Adipose tissue (tissue), 3 donors: ENCODE measurements around the gene NFKB1. TPM values are rescaled to one million over a fixed set of nuclear protein-coding genes. Genes with fewer than 3 reads are reported as not detected.

Experiments
- H3K27ac ChIP-seq: one replicate; pipeline ENCODE4 v1.5.1; 2013; ENCODE audit warnings: low read depth, low read length
- WGBS, 3 donors: extraction: QIAGEN DNeasy Blood & Tissue Kit; methylation state at CpG; one replicate each; pipeline ENCODE4 v1.1.7; 2013; 5-methylcytosine and 5-hydroxymethylcytosine counted together
- polyA plus RNA-seq, 3 donors: library from polyadenylated mRNA; stranded (reverse); fragments of 200-250 nt; gene quantifications; one replicate each; pipeline ENCODE4 v1.2.3, GENCODE V29; 2013
- donor health status: healthy with polysubstance abuse.
- donor health status: Bipolar disorder and iron deficiency.
- donor health status: healthy.

The NFKB1 gene
- polyA plus RNA-seq, 3 donors = 9.2 to 57.0 (median 22.9) TPM

DNA sequence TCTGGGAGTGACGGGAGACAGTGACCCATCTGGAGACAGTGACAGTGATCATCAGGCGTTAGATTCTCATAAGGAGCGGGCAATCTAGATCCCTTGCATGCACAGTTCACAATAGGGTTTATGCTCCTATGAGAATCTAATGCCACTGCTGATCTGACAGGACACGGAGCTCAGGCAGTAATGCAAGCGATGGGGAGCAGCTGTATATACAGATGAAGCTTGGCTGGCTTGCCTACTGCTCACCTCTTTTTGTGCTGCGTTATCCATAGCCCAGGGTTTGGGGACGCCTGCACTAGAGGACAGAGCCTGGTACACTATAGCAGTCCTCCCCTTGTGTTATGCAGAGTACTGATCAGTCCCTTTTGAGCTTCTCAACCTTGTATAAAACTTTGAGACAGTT is 23.5 kb downstream of the NFKB1 start:
- 97 to 99% (median 98%) methylated on average over 7 of the region's 7 CpGs for WGBS, 3 donors

DNA sequence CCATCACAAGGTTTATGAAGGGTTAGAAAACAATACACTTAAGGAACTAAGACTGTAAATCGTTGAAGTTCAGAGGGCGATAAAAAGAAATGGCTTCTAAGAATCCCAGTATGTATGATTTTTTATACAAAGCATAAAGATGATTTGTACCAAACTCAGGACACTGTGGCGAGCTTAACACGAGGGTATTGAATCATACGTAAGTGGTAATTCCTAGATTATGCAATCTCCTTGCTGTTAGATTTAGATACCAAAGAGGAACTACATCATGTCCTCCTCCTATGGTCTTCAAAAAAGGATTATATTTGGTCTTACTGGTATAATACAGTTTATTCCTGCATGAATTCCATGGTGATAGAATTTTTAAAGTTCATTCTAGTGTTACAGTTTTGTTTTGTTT is 23.9 kb downstream of the NFKB1 start:
- 63 to 86% (median 66%) methylated on average over 5 of the region's 5 CpGs for WGBS, 3 donors
- no peak overlapping the region for H3K27ac ChIP-seq

More for the DNA sequence above, 23.5 kb downstream of the NFKB1 start:
- H3K27ac ChIP-seq = no peak overlapping the region

DNA sequence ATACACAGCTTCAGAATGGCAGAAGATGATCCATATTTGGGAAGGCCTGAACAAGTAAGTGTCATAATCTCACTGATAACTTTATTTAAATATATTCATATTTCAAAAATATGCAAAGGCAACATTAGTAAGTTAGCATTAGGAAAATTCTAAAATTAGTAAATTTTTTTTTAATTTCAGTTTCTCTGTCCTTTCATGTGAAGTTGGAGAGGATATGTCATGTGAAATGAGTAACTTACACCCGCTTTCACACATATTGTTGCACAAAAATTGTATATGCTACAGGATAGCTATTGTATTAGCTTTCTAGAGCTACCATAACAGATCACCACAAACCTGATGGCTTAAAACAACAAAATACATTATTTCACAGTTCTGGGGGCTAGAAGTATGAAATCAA is 24.3 kb downstream of the NFKB1 start:
- no peak overlapping the region for H3K27ac ChIP-seq
- 95 to 98% (median 97%) methylated on average over 1 of the region's 1 CpG for WGBS, 3 donors

DNA sequence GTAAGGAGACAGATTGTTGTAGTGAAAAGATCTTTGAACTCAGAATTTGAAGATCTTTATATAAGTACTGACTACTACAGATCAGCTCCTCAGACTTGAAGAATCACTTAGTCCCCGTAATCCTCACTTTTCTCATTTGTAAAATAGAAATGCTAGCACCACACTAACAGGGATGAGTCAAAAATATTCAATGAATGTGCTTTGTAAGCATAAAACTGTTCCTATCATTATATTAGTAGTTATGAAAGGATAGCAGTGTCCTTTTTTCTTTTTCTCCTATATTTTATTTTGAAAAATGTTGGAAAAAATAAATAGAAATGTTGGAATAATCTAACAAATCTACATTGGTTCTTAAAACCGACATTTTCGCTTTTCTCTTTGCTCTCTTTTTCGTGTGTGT is 25.4 kb downstream of the NFKB1 start:
- H3K27ac ChIP-seq = no peak overlapping the region
- 89 to 94% (median 89%) methylated on average over 4 of the region's 4 CpGs for WGBS, 3 donors

DNA sequence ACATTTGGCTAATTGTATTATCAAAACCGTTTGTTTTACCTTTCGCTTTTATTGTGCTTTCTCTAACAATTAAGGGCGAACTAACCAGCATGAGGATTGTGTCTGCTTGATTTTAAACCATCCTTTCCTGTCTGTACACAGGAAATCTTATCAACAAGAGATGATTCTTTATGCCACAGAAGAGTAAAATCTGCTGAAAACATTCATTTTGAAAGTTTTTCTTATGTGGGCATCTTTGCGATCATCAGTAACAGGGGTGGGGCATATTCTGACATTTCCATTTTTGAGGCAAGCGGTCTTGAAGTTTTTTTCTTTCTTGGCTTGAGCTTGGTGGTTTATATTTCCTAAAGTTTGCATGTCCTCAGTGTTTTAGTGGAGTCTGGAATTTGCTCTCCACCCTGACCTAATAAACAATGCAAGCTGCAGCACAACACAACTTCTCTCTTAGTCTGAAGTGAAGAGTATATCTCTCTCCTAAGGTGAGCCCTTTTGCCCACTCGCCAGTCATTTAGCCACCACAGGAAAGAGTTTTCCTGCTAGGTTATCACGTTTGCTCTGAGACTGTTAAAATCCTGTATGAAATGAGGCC is 26.6 kb downstream of the NFKB1 start:
- 67 to 81% (median 68%) methylated on average over 7 of the region's 7 CpGs for WGBS, 3 donors

DNA sequence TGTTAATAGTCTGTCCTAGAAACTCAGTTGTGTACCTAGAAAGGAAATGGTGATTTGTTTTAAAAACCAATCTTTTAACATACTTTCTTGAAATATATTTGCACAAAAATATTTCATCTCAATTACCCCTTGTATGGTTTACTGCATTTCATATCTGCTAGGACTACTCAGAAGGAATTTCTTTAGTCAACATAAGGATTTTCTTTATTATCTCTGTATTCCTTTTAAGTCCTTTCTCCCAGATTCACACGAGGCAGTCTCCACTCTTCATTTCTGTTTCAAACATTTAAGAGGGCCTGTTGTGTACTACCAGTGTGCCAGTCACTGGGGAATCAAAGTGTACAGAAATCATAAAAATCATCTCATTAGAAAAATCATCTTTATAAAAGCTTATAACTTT is 28.8 kb downstream of the NFKB1 start:
- WGBS, 3 donors = 59 to 86% (median 69%) methylated on average over 1 of the region's 1 CpG

More for the DNA sequence above, 26.6 kb downstream of the NFKB1 start:
- no peak overlapping the region for H3K27ac ChIP-seq

DNA sequence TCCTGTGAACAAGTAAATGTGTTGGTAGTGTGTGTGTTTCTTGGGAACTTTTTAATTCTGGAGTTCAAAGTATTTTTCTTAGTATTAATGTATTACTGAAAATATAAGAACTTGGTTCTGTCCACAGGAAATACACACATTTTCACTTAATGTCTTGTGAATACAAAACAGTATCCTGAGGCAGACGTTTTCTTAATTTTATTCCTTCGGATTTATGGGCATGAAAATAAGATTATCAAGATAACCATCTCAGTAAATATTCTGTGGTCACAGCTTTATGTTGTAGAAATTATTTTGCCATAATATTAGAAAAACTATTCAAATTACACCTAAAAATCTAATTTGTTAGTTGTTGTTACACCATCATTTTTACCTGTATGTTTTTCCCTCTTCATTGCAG is 29.8 kb downstream of the NFKB1 start:
- 87 to 91% (median 90%) methylated on average over 2 of the region's 2 CpGs for WGBS, 3 donors
- no peak overlapping the region for H3K27ac ChIP-seq

More for the DNA sequence above, 28.8 kb downstream of the NFKB1 start:
- H3K27ac ChIP-seq = no peak overlapping the region

DNA sequence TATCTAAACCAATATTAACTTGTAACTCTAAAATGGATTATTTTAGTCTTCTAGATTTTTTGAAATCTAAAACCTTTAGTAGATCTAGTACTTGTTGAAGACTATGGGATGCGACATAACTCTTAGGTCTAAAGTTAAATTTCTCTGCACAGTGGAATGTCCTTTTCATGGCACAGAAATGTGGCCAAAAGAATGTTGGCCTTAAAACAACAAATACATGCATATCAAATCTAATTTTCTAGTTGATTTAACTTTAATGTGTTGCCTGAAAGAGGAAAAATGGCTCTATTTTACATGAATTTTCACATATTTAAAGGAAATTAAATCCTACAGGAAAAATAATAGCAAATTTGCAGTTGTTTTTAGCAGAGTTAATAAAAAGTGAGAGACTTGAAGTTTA is 30.3 kb downstream of the NFKB1 start:
- WGBS, 3 donors = 92 to 96% (median 94%) methylated on average over 1 of the region's 1 CpG
- H3K27ac ChIP-seq = no peak overlapping the region

DNA sequence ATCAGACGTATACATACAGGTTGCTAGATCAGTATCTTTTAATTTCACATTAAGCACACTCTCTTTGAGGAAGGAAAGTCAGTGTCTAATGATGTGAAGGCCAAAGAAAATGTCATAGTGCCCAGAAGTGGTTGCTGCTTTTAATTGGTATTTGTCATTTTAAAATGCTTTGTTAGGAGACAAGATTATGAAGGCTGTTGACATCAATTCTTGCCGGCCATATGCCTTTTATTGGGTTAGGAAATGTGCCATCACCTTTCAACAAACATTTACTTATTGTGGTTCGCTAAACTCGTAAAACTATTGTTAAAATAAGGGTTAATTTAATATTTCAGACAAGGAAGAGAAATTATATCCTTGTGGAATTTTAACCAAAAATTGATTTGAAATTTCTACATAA is 32.2 kb downstream of the NFKB1 start:
- 68 to 92% (median 91%) methylated on average over 4 of the region's 4 CpGs for WGBS, 3 donors
- no peak overlapping the region for H3K27ac ChIP-seq

DNA sequence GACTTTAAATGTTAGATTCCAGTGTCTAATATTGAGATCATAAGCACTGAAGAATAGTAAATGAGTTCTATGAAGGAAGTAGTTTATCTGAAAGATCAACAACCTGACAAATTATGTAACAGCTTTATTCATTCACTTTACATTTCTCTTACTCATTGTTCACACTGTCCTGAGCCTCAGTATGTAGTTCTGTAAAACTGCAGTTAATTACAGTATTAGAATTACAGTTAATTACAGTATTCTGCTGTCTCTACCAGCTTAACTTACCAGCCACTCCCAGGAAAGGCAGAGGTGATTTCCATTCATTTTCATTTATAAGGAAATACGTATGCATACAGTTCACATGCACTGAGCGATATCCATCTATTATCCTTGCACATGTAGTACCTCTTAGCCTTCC is 32.7 kb downstream of the NFKB1 start:
- WGBS, 3 donors = 91 to 97% (median 93%) methylated on average over 2 of the region's 2 CpGs
- H3K27ac ChIP-seq = no peak overlapping the region

DNA sequence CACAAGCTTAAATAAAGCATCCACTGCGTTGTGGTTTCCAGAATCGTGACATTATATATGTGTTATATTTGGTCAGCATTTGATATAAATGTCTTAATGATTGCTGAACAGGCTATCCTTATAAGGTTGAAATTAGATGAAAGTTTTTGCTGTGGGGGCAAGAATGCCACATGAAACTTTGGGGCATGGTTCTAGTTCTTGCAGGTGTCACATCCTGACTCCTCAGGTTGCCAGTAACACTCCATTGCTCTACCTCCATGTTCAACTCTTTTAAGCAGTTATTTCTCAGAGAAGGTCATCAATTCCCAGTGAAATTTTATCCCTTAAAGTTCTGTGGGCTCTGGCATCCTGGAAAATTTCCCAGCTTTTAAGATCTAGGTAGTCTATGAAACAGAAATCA is 33.7 kb downstream of the NFKB1 start:
- WGBS, 3 donors = 88 to 97% (median 96%) methylated on average over 2 of the region's 2 CpGs
- H3K27ac ChIP-seq = no peak overlapping the region

DNA sequence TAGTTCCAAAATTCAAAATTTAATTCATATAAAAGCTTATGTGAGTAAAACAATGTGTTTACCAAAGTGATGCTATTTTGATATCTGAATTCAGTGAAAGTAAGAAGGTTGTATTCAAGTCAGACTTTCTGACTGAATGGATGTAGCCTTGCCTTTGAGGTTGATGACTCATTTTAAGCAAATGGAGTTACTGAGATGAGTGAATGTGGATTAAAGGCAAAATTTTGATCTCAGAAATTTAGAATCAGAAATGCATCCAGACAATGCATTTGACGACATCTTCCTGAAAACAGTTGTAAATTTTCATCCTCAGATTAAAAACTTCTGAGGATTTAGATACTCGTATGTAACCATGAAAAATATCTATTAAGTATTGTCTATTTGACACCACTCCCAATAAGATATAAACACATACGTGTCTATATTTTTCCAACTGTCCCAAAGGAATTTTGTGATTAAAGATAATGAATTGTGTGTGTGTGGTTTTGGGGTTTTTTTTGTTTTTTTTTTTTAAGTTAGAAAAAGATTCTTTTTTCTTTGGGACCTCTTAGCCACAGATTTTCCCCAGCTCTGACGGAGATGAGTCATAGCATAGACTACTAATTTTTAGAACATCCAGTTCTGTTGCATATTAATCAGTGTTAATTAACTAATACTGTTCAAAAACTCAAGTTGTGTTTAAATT is 34.4 kb downstream of the NFKB1 start:
- WGBS, 3 donors = 83 to 90% (median 87%) methylated on average over 4 of the region's 4 CpGs
- H3K27ac ChIP-seq = no peak overlapping the region

DNA sequence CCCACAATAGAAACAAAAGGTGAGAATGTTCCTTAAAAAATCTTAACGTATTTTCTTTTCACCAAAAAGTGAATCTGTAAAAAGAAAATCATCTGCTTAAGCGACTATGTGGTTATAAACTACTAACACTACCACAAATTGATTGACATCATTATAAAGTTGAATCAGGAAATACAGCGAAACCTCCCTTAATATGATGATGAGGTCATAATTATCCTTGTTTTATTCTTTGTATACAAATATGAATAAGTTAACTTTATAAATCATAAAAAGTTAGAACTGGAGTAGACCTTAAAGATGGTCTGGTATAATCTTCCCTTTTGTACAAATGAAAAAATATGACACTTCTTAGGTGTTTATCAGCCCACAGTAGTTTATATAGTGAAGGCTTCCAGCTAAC is 35.6 kb downstream of the NFKB1 start:
- H3K27ac ChIP-seq = no peak overlapping the region
- WGBS, 3 donors = 93 to 94% (median 94%) methylated on average over 3 of the region's 3 CpGs

DNA sequence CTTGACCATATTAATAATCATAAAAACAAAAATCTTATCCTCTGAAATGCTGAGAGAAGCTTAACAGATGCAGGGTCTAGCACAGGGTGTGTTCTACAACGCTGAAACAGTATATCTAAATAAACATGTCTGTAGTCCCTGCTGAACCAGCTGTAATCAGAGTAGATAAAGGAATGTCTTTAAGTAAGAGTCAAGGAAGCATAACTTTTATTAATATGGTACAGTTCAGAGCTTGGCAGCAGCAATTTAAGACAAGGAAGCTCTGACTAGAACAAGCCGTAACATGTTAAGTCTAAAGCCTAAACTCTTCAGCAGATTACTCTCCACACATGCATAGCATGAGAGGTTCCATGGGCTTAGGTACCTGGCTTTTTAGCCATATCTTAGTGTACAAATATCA is 36.1 kb downstream of the NFKB1 start:
- 64 to 84% (median 80%) methylated on average over 2 of the region's 2 CpGs for WGBS, 3 donors
- H3K27ac ChIP-seq = no peak overlapping the region

DNA sequence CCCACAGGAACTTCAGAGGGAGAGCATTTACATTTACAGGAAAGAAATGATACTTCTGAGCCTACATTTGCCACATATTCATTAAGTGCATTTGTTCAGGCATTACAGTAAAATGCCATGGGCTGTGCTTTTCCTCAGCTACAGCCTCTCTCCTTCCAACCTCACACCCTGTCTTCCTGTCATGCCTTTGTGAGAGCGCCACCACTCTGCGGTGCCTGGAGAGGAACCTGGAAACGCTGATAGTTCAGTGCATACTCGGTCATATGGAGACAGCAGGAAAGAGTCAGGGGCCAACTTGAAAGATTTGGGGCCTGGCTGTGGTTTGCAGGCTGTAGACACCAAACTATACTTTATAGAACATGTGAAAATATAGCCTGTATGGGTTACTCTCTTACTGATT is 40.5 kb downstream of the NFKB1 start:
- 66 to 69% (median 67%) methylated on average over 4 of the region's 4 CpGs for WGBS, 3 donors
- H3K27ac ChIP-seq = no peak overlapping the region

DNA sequence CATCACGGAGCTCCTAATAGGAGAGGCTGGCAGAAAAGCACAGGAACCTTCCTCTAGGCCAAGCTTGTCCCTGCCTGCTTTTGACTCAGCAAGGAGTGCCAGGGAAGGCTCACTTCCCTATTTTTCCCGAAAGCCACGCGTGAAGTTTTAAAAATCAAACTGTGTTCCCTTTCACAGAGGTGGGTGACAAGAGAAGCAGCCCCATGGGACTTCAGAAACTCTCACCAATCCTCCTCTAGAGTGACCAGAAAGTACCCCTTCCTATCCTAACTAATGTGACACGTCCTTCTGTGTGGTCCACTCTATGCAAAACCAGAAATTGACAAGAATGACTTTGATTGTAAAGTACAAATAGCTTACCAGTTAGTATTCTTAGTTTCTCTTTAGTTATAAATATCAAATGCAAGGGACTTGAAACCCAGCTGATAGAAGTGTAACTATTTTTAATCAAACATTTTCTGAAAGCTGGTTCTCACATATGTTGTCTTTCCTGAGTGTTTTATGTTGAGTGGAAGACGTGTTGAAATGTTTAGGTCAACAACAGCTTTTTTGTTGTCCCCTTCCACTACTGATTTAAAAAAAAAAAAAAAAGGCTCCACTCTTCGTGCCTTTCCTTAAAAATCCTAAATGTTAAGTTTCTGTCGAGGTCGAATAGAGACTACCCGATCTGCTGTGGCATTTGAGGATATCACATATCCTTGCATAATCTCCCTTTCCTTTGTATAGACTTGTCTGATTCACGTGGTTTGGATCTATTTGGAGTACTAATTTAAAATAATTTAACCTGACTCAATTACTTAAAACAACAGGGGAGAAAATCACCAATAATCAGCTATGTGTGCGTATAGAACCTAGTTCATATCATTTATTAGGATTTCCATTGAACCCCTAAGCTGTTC is 42.1 kb downstream of the NFKB1 start:
- H3K27ac ChIP-seq = no peak overlapping the region
- WGBS, 3 donors = 88 to 93% (median 89%) methylated on average over 12 of the region's 12 CpGs

DNA sequence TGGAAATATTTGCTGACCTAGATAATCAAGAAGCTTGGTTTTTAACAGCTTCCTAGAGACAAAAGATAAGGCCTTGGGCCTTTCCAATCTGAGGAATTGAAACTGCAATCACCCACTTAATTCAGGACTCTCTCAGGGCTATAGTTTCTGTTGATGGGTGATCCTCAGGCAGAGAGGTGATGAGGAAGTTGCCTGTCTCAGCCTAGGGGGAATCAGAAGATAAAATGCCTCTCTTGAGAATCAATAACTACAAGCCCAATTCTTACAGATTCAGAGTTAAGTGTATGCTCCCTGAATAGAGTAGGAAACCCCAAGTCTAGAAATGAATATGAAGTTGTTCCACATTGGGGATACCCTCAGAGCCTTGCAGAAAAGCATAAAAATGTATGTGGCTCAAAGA is 45.5 kb downstream of the NFKB1 start:
- H3K27ac ChIP-seq = no peak overlapping the region

DNA sequence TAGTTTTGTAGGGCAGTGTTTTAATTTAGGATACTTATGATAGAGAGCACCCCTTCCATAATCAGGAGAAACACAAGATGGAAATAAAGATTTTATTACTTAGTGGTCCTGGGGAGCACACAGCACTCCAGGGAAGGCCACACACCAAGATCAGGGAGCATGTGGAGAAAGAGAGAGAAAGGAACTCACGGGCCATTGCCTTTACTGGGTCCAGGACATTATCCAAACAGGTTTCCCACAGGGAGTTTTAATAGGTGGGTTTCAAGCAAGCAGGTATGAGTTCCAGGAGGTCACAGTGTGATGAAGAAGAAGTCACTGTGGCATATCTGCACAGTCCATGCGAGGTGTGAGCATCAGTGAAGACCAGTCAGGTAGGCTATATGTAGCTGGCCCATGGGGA is 46.8 kb downstream of the NFKB1 start:
- no peak overlapping the region for H3K27ac ChIP-seq
- WGBS, 3 donors = 95 to 96% (median 96%) methylated on average over 2 of the region's 2 CpGs

DNA sequence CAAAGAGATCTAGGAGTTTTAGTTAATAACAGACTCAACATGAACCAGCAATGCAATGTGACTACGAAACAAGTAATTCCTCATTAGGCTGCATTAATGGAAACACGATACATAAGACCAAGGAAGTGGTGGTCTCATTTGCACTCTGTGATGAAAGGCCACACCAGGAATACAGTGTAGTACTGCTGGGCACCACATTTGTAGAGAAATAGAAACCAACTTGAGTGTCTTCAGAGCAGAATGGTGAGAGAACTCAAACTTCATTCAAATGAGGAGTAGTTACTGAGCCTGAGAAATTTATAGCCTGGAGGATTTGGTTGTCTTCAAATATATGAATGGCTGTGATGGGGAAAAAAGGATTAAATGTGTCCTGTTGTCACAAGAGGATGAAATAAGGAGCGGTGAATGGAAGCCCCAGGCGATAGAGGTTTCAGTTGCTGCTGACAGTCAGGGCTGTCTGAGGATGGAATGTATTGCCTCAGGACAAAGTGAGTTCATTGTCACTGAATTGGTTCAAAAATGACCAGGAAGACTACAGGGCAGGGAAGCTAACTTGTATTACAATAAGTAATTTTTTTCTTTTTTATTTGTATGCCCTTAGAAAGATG is 50.9 kb downstream of the NFKB1 start:
- no peak overlapping the region for H3K27ac ChIP-seq
- WGBS, 3 donors = 95 to 98% (median 95%) methylated on average over 4 of the region's 4 CpGs
